ENCODE data around the gene VAV2. TPM values are rescaled to one million over a fixed set of nuclear protein-coding genes. Genes with fewer than 3 reads are reported as not detected.

Gene VAV2
- total and polyA plus RNA-seq, 2 experiments from 2014 or later: 8.1 to 28.9 TPM

- no peak for TF ChIP-seq ZNF462 (CRISPR knock-in tag; IDR thresholded peaks at IDR 0.05)
- TF ChIP-seq JUNB (IDR thresholded peaks at IDR 0.05; ENCODE audit: unreplicated experiment): no peak
These were observed 9.0 kb downstream of the VAV2 start (continued) for GRCh38 chr9:133982971-133983720.

- no peak overlapping the region for H3K4me3 ChIP-seq
- peaks cover 10% of the 10 kb centered on the region for H3K27me3 Mint-ChIP-seq (ENCODE audit: insufficient read depth, low read depth, poor library complexity)
- H3K27ac Mint-ChIP-seq: no peak overlapping the region; the same call in 1 of the 2 replicates
- no peak overlapping the region for H3K4me2 ChIP-seq
- peaks cover 44% of the 10 kb centered on the region for H3K4me1 Mint-ChIP-seq
- ATAC-seq (peak; percentile 14), DNase-seq (ENCODE audit: low spot score) (peak; percentile 30)
- H3K4me1 ChIP-seq (ENCODE audit: insufficient read depth): no peaks in the 10 kb centered on the region
- H3K4me3 Mint-ChIP-seq: no peak overlapping the region
- no peaks in the 10 kb centered on the region for H3K9me2 ChIP-seq (ENCODE audit: insufficient read depth)
- peaks cover 12% of the 10 kb centered on the region for H4K20me1 ChIP-seq (replicated peaks; ENCODE audit: insufficient read depth)
- no peaks in the 10 kb centered on the region for H3K9me3 Mint-ChIP-seq
- no peak overlapping the region for H2AFZ ChIP-seq
- H3F3A ChIP-seq (replicated peaks; ENCODE audit: low read depth): no peaks in the 10 kb centered on the region
- no peaks in the 10 kb centered on the region for H3K36me3 ChIP-seq (ENCODE audit: insufficient read depth)
- H3K36me3 Mint-ChIP-seq (ENCODE audit: low read depth): no peaks in the 10 kb centered on the region; the same call in 2 of the 3 replicates
- no peak overlapping the region for H3K27ac ChIP-seq (ENCODE audit: low read depth)
- no peaks in the 10 kb centered on the region for H3K27me3 ChIP-seq (ENCODE audit: insufficient read depth)
- H3K79me2 ChIP-seq (replicated peaks; ENCODE audit: insufficient read depth): peaks cover 98% of the 10 kb centered on the region
- TF ChIP-seq EZH2phosphoT487 (IDR thresholded peaks at IDR 0.05; ENCODE audit: unreplicated experiment) (no peak), REST (IDR thresholded peaks at IDR 0.05; ENCODE audit: unreplicated experiment) (no peak), ZNF331 (CRISPR knock-in tag; IDR thresholded peaks at IDR 0.05; ENCODE audit: low read depth) (no peak), EZH2 (IDR thresholded peaks at IDR 0.05; ENCODE audit: low read depth, unreplicated experiment) (no peak), CTCF (conservative IDR thresholded peaks at IDR 0.05; ENCODE audit: low read depth in 2 of 2) (no peak), POLR2AphosphoS5 (IDR thresholded peaks at IDR 0.05; ENCODE audit: low read depth) (no peak), STAT1 (IDR thresholded peaks at IDR 0.05; ENCODE audit: unreplicated experiment) (no peak), JUNB (IDR thresholded peaks at IDR 0.05; ENCODE audit: unreplicated experiment) (no peak), ZNF114 (CRISPR knock-in tag; IDR thresholded peaks at IDR 0.05) (no peak), CREB1 (CRISPR knock-in tag; IDR thresholded peaks at IDR 0.05; ENCODE audit: low read depth) (no peak)
These were observed 10.0 kb downstream of the VAV2 start for GRCh38 chr9:133981958-133982681.

Measured in GM23338 (cell line).